Ureter (tissue), 1 donor: ENCODE measurements around the gene TUBGCP4. TPM values are rescaled to one million over a fixed set of nuclear protein-coding genes. Genes with fewer than 3 reads are reported as not detected.
"Not testable (repeated sequence)": the region's sequence is repeated elsewhere in the genome, so short reads cannot be mapped to it uniquely, and the experiment has no call there.

Source experiments
- DNase-seq: peaks from one replicate; pipeline ENCODE4 v3.0.0-alpha.2; 2020; ENCODE audit warnings: low spot score
- total RNA-seq: library from RNA; stranded (reverse); gene quantifications from one replicate; pipeline ENCODE4 v1.2.4, GENCODE V29; 2023
- donor health status: DM: yes; HTN: yes; CAD: no.

TUBGCP4 gene, protein sequence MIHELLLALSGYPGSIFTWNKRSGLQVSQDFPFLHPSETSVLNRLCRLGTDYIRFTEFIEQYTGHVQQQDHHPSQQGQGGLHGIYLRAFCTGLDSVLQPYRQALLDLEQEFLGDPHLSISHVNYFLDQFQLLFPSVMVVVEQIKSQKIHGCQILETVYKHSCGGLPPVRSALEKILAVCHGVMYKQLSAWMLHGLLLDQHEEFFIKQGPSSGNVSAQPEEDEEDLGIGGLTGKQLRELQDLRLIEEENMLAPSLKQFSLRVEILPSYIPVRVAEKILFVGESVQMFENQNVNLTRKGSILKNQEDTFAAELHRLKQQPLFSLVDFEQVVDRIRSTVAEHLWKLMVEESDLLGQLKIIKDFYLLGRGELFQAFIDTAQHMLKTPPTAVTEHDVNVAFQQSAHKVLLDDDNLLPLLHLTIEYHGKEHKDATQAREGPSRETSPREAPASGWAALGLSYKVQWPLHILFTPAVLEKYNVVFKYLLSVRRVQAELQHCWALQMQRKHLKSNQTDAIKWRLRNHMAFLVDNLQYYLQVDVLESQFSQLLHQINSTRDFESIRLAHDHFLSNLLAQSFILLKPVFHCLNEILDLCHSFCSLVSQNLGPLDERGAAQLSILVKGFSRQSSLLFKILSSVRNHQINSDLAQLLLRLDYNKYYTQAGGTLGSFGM
- total RNA-seq, result 19.8 TPM

GRCh38 chr15:43370975-43371974 lies at the start of gene TUBGCP4, which contains the start of gene ZSCAN29:
Gene TUBGCP4, plus strand, starts transcription at chr15:43371101. Its CDS starts 254 bp downstream, at chr15:43371355.
Gene ZSCAN29, minus strand, starts transcription at chr15:43371043. Its CDS starts 1,130 bp downstream, at chr15:43369913.
- DNase-seq, result peak; percentile 84

- no peak for DNase-seq
Measured at GRCh38 chr15:43325039-43325684, 45.7 kb upstream of the TUBGCP4 start.

DNA sequence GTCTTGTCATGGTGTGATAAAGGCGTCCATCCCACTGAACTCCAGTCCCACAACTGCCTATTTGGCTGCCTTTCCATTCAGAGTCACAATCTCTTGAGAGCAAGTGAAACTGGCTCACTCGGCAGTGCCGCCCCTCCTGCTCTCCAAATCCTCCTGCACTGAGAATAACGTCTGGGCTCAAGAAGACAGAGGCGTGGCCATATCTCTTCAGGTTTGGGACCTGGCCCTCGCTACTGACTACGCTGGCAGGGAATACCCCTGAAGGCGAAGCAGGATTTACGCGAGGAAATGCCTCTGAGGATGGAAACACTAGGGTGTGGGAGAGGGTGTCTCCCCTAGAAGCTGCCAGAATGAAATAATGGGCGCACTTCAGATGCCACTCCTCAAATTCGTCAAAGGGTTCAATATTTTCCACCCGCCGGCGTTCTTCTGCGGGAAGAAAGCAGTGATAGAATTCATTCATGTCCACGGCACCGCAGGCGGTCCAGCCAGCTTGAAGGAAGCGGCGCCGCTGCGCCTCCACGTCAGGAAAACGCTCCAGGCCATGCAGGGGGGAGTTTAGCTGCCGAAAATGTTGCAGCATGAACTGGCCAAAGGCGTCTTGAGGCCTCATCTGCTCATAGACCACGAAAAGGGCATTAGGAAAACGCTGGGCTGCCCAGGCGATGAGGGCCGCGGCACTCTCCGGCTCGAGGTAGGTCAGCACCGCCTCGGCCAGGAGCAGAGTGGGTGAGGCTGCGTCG lies 41.5 kb upstream of the TUBGCP4 start:
- no peak for DNase-seq

DNA sequence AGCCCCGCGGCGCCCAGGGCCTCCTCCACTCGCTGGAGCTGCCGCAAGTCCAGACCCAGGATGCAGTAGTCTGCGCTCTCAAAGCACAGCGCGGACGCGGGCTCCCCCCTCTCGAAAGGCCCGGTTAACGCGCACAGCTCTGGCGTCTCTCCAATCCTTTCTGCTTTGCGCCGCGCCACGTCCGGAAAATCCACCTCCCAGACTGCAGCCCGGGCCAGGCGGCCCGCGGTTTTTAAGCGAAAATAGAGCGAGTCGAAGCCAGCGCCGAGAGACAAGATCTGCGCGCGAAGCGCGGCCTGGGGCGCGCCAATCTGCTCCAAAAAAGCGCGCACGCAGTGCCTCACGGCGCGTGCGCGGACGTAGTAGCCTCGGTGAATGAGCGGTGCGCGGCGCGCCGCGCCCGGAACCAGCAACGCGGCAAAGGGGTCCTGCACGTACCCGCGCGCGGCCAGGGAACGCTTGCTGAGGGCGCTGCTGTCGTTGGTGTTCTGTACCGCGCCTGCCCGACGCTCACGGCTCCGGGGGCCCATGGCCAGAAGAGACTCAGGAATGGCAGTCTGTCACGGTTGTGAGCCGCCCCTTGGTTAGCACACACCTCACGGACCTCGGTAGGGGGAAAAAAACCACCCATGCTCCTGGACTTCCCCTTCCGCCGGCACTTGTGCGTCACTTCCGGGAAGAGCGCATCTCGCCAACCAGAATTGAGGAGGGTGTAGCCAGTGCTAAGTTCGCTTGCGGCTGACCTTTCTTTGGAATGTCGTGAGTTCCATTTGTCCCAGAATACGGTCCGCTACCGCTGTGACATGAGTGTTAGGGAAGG lies 40.7 kb upstream of the TUBGCP4 start, which contains the start of gene LCMT2:
Gene LCMT2, minus strand, starts transcription at position 614 of the 820 bp plus-strand sequence. Its CDS starts 84 bp downstream, at position 530.
- peak; percentile 94 for DNase-seq

DNA sequence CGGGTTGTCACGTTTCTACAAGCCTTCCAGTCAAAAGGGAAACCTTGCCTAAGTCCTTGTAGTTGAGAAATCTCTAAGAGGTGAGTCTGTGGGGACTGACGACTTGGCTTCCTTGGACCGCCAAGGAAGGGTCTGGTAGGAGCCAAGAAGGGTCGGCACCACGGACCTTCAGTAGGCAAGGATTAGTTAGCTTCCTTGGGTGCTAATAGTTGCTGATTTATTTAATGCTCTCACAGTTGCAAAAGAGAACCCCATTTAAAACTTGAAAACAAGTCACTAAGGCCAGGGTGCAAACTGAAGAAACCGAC lies 40.2 kb upstream of the TUBGCP4 start:
- DNase-seq, result no peak

DNA sequence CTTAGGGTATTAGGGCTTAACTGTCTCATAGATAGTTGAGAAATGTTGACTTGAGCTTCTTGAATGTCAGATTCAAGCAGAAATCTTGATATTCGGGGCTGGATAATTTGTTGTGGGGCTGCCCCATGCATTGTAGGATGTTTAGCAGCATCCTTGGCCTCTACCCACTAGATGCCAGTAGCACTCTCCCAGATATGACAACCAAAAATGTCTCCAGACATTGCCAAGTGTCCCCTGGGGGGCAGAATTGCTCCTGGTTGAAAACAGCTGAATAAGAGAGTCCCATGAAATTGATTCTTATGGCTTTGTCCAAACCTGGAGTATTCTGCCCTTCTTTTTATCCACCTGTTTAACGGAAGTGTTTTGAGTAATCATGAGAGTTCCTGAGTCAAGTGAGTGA lies 24.6 kb upstream of the TUBGCP4 start:
- DNase-seq, result no peak

DNA sequence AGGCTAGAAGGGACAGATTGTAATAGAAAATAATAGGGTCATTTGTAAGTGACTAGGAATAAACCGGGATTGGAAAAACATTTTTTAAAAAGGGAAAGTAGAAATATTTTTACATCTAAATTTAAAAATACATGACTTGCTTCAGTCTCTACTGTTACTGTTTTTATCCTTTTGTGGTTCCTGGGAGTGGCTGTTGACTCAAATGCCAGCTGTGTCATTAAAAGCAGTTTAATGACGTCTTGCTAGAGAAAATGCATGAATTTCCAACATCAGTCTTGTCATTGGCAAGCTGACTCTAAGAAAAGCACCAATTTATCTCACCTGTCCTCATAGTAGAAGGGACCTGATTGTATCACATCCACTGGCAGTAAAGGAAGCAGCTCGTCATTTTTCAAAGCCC lies 23.8 kb upstream of the TUBGCP4 start:
- DNase-seq, result no peak

DNA sequence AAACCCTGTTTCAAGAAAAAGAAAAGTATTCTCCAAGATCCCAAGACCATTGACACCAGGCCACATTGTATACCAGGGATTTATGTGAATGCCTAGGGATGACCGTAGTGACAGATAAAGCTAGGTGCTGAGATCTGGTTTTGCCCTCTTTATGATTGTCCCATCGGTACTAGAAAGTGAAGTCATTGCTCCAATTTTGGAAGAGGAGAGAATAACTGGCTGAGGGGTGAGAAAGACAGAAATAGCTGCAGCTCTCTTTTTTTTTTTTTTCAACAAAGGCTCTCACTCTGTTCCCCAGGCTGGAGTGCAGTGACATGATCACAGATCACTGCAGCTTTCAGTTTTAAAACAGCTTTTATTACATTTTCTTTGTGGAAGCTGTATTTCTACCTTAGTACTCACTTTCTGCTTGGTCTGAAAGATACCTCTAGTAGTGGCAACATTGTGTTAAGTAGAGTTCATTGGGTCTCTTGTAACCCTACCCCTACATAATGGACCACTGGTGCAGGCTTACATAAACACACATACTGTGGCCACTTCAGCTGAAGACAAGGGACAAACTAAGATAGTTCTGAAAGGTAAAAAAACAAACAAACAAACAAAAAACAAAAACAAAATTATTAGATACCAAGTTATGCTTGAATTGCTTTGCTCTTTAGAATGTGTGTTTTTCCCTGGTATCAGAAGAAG lies 18.1 kb upstream of the TUBGCP4 start:
- no peak for DNase-seq

DNA sequence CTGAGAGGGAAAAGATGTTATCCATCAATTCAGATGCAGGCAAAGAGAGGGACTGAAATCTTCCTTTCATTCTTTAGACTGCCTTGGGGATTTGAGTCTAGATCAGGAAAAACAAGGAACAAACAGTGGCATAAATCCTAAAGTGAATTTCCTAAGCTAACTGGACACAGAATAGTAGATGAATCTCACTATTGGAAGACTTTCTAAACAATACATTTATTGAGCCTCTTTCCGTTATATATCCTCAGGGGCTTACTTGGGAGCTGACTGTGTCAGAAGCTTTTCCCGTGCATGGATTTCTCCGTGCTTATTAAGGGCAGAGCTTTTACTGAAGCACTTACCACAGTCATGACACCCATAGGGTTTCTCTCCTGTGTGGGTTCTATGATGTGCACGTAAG lies 10.1 kb upstream of the TUBGCP4 start:
- no peak for DNase-seq

GRCh38 chr15:43361313-43361903 lies 9.5 kb upstream of the TUBGCP4 start:
- no peak for DNase-seq

GRCh38 chr15:43370310-43370974 lies 459 bp upstream of the TUBGCP4 start:
- DNase-seq, result no peak

- no peak for DNase-seq
Measured at GRCh38 chr15:43376017-43376705, 5.3 kb downstream of the TUBGCP4 start.

GRCh38 chr15:43378601-43379000 lies 7.7 kb downstream of the TUBGCP4 start:
- no peak for DNase-seq

DNA sequence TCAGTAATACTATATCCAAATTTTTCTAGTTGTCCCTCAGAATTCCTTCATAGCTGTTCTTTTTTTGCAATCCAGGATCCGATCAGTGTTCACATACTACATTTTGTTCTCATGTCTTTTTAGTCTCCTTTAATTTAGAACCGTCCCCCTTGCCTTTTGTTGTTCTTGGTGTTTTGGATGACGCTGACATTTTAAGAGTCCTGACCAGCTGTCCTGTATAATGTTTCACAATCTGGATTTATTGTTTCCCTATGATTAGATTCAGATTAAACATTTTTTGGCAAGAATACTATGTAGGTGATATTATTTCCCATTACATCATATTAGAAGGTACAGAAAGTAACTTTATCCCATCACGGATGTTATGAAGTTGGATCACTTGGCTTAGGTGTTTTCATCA lies 11.4 kb downstream of the TUBGCP4 start:
- DNase-seq, result no peak

GRCh38 chr15:43383070-43383469 lies 12.2 kb downstream of the TUBGCP4 start:
- no peak for DNase-seq

- no peak for DNase-seq
Measured at GRCh38 chr15:43390723-43391122, 19.8 kb downstream of the TUBGCP4 start.

GRCh38 chr15:43393592-43393991 lies 22.7 kb downstream of the TUBGCP4 start:
- DNase-seq, result not testable (repeated sequence)

DNA sequence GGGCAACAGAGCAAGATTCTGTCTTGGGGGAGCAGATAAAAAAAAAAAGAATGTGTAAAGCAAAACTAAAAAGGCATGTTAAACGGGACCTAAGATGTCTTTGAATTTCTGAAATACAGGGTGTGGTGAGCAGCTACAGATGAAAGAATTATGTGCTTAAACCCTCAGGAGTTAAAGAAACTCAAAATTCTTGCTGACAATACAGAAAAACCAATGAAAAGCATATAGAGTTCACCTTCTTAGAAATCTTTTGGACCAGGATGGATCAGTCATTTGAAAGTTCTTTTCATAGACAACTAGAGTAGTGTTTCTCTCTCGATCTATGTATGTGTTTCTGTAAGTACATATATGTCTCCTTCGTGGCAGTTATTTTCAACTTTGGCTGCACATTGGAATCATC lies 31.4 kb downstream of the TUBGCP4 start:
- no peak for DNase-seq
